Measurements from ENCODE around the gene DUS1L.

The DUS1L gene

GRCh38 chr17:82062076-82062983 lies 3.3 kb downstream of the DUS1L start:
- H3K4me1 ChIP-seq (ENCODE audit: low read length) = peaks cover 14% of the 10 kb centered on the region
- no peak overlapping the region for H3K4me3 ChIP-seq (ENCODE audit: low read length)
- peaks cover 28% of the 10 kb centered on the region for H3K79me2 ChIP-seq (ENCODE audit: low read length)
- no peaks in the 10 kb centered on the region for H3K9me3 ChIP-seq (ENCODE audit: insufficient read depth, low read length)
- no peak overlapping the region for H3K27ac ChIP-seq (ENCODE audit: low read length)
- no peak overlapping the region for H3K4me2 ChIP-seq (ENCODE audit: low read length)
- no peak overlapping the region for H3K9ac ChIP-seq (ENCODE audit: low read length)
- peaks cover 29% of the 10 kb centered on the region for H3K36me3 ChIP-seq (replicated peaks; ENCODE audit: low read depth, low read length)
- H4K20me1 ChIP-seq (ENCODE audit: insufficient read depth, low read length) = no peaks in the 10 kb centered on the region
- TF ChIP-seq EZH2phosphoT487 (IDR thresholded peaks at IDR 0.05; ENCODE audit: low read depth) = no peak
- no peak for TF ChIP-seq CTCF (IDR thresholded peaks at IDR 0.05; ENCODE audit: low read depth, low read length)
- no peak overlapping the region for H2AFZ ChIP-seq (ENCODE audit: low read depth, low read length)
- H3K27me3 ChIP-seq (ENCODE audit: low read depth, low read length) = no peaks in the 10 kb centered on the region

DNA sequence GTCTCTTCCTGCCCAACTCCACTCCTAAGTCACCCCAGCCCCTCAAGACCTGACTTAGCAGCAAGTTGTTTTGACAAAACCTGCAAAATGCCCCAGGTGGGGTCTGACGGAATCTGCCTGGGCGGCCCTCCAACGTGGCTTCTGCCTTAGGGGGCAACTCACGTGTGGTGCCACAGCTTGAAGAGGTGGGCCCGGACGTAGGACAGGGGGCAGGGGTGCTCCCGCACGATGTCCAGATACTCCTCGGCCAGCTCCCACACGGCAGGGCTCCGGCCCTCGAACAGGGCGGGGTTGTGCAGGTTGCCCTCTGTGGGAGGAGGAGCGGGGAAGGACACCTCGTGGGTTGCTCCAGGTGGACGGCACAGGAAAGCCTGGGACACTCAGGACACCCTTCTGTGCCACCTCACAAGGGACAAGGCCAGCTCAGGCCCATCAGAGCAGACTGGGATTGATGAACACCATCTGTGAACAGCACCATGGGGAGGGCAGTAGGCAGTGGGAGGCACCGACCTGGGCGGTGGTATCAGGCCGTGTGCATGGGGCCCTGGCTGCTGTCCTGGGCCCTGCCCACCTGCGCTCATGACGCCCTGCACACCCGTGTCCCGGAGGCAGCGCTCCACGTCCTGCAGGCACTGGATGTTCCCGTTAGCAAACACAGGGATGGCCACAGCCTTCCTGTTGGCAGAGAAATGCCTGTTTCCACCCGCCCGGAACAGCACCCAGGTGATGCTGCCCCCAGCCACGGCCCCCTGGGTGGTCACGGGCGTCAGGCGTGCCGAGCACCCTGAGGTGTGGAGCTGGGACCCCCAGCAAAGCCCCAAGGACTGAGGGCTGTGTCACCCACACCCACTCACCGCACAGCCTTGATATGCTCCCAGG lies 4.3 kb downstream of the DUS1L start:
- H3K27me3 ChIP-seq (ENCODE audit: low read depth, low read length) = no peaks in the 10 kb centered on the region

DNA sequence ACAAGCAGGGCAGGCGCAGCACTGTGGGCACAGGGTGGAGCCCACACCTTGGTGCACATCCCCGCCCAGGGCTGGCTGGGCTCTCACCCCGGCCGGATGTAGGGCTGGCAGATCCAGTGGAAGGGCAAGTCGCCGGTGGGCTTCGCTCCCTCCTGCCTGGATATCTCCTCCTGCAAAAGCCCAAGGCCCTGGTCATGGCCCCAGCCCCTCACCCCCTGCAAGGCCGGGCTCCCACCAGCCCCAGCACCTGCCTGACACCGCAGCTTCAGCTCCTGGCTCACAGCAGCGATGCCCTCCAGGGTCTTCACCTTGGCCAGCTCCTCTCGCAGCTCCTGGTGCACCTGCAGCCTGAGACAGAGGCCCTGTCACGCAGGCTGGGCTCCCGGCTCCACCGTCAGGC lies 5.0 kb downstream of the DUS1L start:
- Histone ChIP-seq H3K9me3 (ENCODE audit: insufficient read depth, low read length) (no peaks in the 10 kb centered on the region), H3K9ac (ENCODE audit: low read length) (no peak overlapping the region), H3K4me1 (ENCODE audit: low read length) (peaks cover 10% of the 10 kb centered on the region), H3K4me3 (ENCODE audit: low read length) (no peak overlapping the region), H2AFZ (ENCODE audit: low read depth, low read length) (no peak overlapping the region), H3K4me2 (ENCODE audit: low read length) (no peak overlapping the region), H3K27ac (ENCODE audit: low read length) (no peak overlapping the region), H3K79me2 (ENCODE audit: low read length) (peaks cover 23% of the 10 kb centered on the region), H3K27me3 (ENCODE audit: low read depth, low read length) (no peaks in the 10 kb centered on the region), H4K20me1 (ENCODE audit: insufficient read depth, low read length) (no peaks in the 10 kb centered on the region), H3K36me3 (replicated peaks; ENCODE audit: low read depth, low read length) (peaks cover 32% of the 10 kb centered on the region)
- no peak for TF ChIP-seq EZH2phosphoT487 (IDR thresholded peaks at IDR 0.05; ENCODE audit: low read depth)
- no peak for TF ChIP-seq CTCF (IDR thresholded peaks at IDR 0.05; ENCODE audit: low read depth, low read length)

More for the DNA sequence above, 4.3 kb downstream of the DUS1L start:
- H2AFZ ChIP-seq (ENCODE audit: low read depth, low read length) = no peak overlapping the region
- no peaks in the 10 kb centered on the region for H3K9me3 ChIP-seq (ENCODE audit: insufficient read depth, low read length)
- peaks cover 11% of the 10 kb centered on the region for H3K4me1 ChIP-seq (ENCODE audit: low read length)
- H3K36me3 ChIP-seq (replicated peaks; ENCODE audit: low read depth, low read length) = peaks cover 30% of the 10 kb centered on the region
- H3K4me2 ChIP-seq (ENCODE audit: low read length) = no peak overlapping the region
- H3K4me3 ChIP-seq (ENCODE audit: low read length) = no peak overlapping the region
- no peak overlapping the region for H3K9ac ChIP-seq (ENCODE audit: low read length)
- TF ChIP-seq EZH2phosphoT487 (IDR thresholded peaks at IDR 0.05; ENCODE audit: low read depth) (no peak), CTCF (IDR thresholded peaks at IDR 0.05; ENCODE audit: low read depth, low read length) (no peak)
- no peak overlapping the region for H3K27ac ChIP-seq (ENCODE audit: low read length)
- H4K20me1 ChIP-seq (ENCODE audit: insufficient read depth, low read length) = no peaks in the 10 kb centered on the region
- peaks cover 28% of the 10 kb centered on the region for H3K79me2 ChIP-seq (ENCODE audit: low read length)

GRCh38 chr17:82060001-82060380 lies 5.6 kb downstream of the DUS1L start:
- no peak overlapping the region for H3K27ac ChIP-seq (ENCODE audit: low read length)
- no peak overlapping the region for H2AFZ ChIP-seq (ENCODE audit: low read depth, low read length)
- TF ChIP-seq EZH2phosphoT487 (IDR thresholded peaks at IDR 0.05; ENCODE audit: low read depth) (no peak), CTCF (IDR thresholded peaks at IDR 0.05; ENCODE audit: low read depth, low read length) (no peak)
- no peak overlapping the region for H3K4me2 ChIP-seq (ENCODE audit: low read length)
- H3K4me1 ChIP-seq (ENCODE audit: low read length) = peaks cover 10% of the 10 kb centered on the region
- H3K27me3 ChIP-seq (ENCODE audit: low read depth, low read length) = no peaks in the 10 kb centered on the region
- H3K4me3 ChIP-seq (ENCODE audit: low read length) = no peak overlapping the region
- no peaks in the 10 kb centered on the region for H4K20me1 ChIP-seq (ENCODE audit: insufficient read depth, low read length)
- no peak overlapping the region for H3K9ac ChIP-seq (ENCODE audit: low read length)
- H3K79me2 ChIP-seq (ENCODE audit: low read length) = peaks cover 17% of the 10 kb centered on the region
- H3K9me3 ChIP-seq (ENCODE audit: insufficient read depth, low read length) = no peaks in the 10 kb centered on the region
- peaks cover 35% of the 10 kb centered on the region for H3K36me3 ChIP-seq (replicated peaks; ENCODE audit: low read depth, low read length)
